Hematopoietic multipotent progenitor cell (in vitro differentiated cells): ENCODE measurements around the gene MGAT4A. TPM values are rescaled to one million over a fixed set of nuclear protein-coding genes. Genes with fewer than 3 reads are reported as not detected.
"Not testable (repeated sequence)": the region's sequence is repeated elsewhere in the genome, so short reads cannot be mapped to it uniquely, and the experiment has no call there.

Experiments
- DNase-seq, 3 donors: peaks; one replicate each; pipeline ENCODE4 v3.0.0-alpha.2; 2011 to 2015; ENCODE audit warnings: low read depth in 2 of 3, low spot score in 2 of 3
- total RNA-seq: library from RNA; depleted of rRNA; stranded (reverse); fragments of >200 nt; gene quantifications from one replicate; pipeline ENCODE4 v1.2.3, GENCODE V29; 2012

The MGAT4A gene
- total RNA-seq, 1 donor = 6.7 TPM

- DNase-seq = peak in 1 of 3 donors; percentile 26
These were observed 66.6 kb downstream of the MGAT4A start for GRCh38 chr2:98664323-98664722.

GRCh38 chr2:98663511-98664090, 67.3 kb downstream of the MGAT4A start:
- DNase-seq = peak in 1 of 3 donors; percentile 36

GRCh38 chr2:98659491-98659840, 71.5 kb downstream of the MGAT4A start:
- DNase-seq = not testable (repeated sequence)

GRCh38 chr2:98658816-98659490, 72.0 kb downstream of the MGAT4A start:
- DNase-seq = no peak

GRCh38 chr2:98656800-98657199, 74.1 kb downstream of the MGAT4A start:
- no peak for DNase-seq

GRCh38 chr2:98654699-98655495, 76.0 kb downstream of the MGAT4A start:
- DNase-seq = peak in 2 of 3 donors; percentile 63 to 75

- DNase-seq = no peak
These were observed 79.9 kb downstream of the MGAT4A start for GRCh38 chr2:98650998-98651397.

GRCh38 chr2:98649992-98650375, 80.9 kb downstream of the MGAT4A start:
- no peak for DNase-seq

- peak; percentile 68 to 88 (median 77) for DNase-seq
These were observed 81.6 kb downstream of the MGAT4A start for GRCh38 chr2:98649135-98649991.

GRCh38 chr2:98648451-98648850, 82.5 kb downstream of the MGAT4A start:
- DNase-seq = no peak

- DNase-seq = no peak
These were observed 83.3 kb downstream of the MGAT4A start for GRCh38 chr2:98647636-98648035.

- no peak for DNase-seq
These were observed 87.3 kb downstream of the MGAT4A start for GRCh38 chr2:98643496-98644100.

GRCh38 chr2:98637401-98638147, 93.4 kb downstream of the MGAT4A start:
- no peak for DNase-seq

GRCh38 chr2:98634406-98635092, 96.4 kb downstream of the MGAT4A start:
- peak in 1 of 3 donors; percentile 10 for DNase-seq

- DNase-seq = no peak
These were observed 98.6 kb downstream of the MGAT4A start for GRCh38 chr2:98632351-98632750.

GRCh38 chr2:98623657-98624056, 107.3 kb downstream of the MGAT4A start:
- no peak for DNase-seq

GRCh38 chr2:98617149-98617548, 113.8 kb downstream of the MGAT4A start:
- DNase-seq = no peak

- peak in 1 of 3 donors; percentile 9 for DNase-seq
These were observed 115.5 kb downstream of the MGAT4A start for GRCh38 chr2:98615481-98615880.
